Gastroesophageal sphincter (tissue), 3 donors: ENCODE measurements around the gene IGSF9.

ENCODE experiments used
- CTCF ChIP-seq, 4 experiments: fragments of 200-600 bp in 2 of 4; fragments of 450-650 bp in 2 of 4; sonication (generic) in 1 of 4; IDR thresholded peaks; one replicate each; pipeline ENCODE4 v1.5.1; 2017 to 2019; ENCODE audit warnings: antibody characterized with exemption in 4 of 4, mild to moderate bottlenecking in 2 of 4, moderate library complexity in 2 of 4
- POLR2A ChIP-seq, 2 donors: fragments of 450-650 bp; IDR thresholded peaks; one replicate each; pipeline ENCODE4 v1.6.1; 2017; ENCODE audit warnings: antibody characterized with exemption in 2 of 2, mild to moderate bottlenecking in 2 of 2, moderate library complexity in 1 of 2
- POLR2AphosphoS5 ChIP-seq: sonication (generic); formaldehyde crosslinking; IDR thresholded peaks from one replicate; pipeline ENCODE4 v1.6.1; 2017; ENCODE audit warnings: antibody characterized with exemption

GRCh38 chr1:159964144-159964543, 18.7 kb upstream of the IGSF9 start:
- TF ChIP-seq CTCF (IDR thresholded peaks at IDR 0.05) = no peak
- TF ChIP-seq POLR2A (IDR thresholded peaks at IDR 0.05) = no peak
- TF ChIP-seq POLR2AphosphoS5 = no peak
